ENCODE results near the gene UBE2E2.

The UBE2E2 gene

DNA sequence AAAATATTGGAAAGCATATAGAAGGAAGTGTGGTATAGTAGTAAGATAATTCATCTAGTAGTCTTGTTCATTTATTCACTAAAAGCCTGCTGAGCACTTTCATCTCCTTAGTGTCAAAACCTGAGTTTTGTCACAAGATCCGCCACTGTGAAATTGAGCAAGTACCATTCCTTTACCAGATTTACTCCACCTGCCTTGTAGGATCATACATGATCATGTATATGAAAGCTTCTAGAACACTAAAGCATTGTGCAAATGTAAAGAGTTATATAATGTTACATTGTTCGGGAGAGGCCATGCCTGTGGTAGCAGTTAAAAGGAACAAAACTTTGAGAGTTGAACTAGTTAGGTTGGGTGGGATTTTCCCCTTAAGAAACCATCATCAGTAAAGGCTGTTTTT is 35.0 kb downstream of the UBE2E2 start:
- Histone ChIP-seq H4K20me1 (ENCODE audit: insufficient read depth, low read length) (no peaks in the 10 kb centered on the region), H3K4me1 (ENCODE audit: insufficient read depth, low read length, severe bottlenecking) (no peaks in the 10 kb centered on the region), H3K36me3 (ENCODE audit: insufficient read depth, low read length) (no peaks in the 10 kb centered on the region), H2AFZ (ENCODE audit: low read length) (no peak overlapping the region), H3K79me2 (ENCODE audit: insufficient read depth, low read length) (peaks cover 29% of the 10 kb centered on the region; the same call in 1 of the 2 replicates), H3F3A (ENCODE audit: insufficient read depth, low read length) (peaks cover 3% of the 10 kb centered on the region; the same call in 1 of the 2 replicates), H3K27me3 (ENCODE audit: insufficient read depth, low read length) (no peaks in the 10 kb centered on the region), H3K27ac (ENCODE audit: low read depth, low read length, poor library complexity, severe bottlenecking) (no peak overlapping the region), H3K9me3 (ENCODE audit: low read length) (no peaks in the 10 kb centered on the region), H3K9me2 (ENCODE audit: low read depth, low read length) (no peaks in the 10 kb centered on the region), H3K4me3 (ENCODE audit: low read depth, low read length, poor library complexity, severe bottlenecking) (no peak overlapping the region), H3K9ac (ENCODE audit: low read length) (no peak overlapping the region), H3K4me2 (ENCODE audit: low read length) (no peak overlapping the region)
- no peak for TF ChIP-seq EZH2 (IDR thresholded peaks at IDR 0.05; ENCODE audit: borderline replicate concordance, low read length)
- TF ChIP-seq, protein P1, sequence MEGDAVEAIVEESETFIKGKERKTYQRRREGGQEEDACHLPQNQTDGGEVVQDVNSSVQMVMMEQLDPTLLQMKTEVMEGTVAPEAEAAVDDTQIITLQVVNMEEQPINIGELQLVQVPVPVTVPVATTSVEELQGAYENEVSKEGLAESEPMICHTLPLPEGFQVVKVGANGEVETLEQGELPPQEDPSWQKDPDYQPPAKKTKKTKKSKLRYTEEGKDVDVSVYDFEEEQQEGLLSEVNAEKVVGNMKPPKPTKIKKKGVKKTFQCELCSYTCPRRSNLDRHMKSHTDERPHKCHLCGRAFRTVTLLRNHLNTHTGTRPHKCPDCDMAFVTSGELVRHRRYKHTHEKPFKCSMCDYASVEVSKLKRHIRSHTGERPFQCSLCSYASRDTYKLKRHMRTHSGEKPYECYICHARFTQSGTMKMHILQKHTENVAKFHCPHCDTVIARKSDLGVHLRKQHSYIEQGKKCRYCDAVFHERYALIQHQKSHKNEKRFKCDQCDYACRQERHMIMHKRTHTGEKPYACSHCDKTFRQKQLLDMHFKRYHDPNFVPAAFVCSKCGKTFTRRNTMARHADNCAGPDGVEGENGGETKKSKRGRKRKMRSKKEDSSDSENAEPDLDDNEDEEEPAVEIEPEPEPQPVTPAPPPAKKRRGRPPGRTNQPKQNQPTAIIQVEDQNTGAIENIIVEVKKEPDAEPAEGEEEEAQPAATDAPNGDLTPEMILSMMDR (IDR thresholded peaks at IDR 0.05; ENCODE audit: low read length) = no peak

DNA sequence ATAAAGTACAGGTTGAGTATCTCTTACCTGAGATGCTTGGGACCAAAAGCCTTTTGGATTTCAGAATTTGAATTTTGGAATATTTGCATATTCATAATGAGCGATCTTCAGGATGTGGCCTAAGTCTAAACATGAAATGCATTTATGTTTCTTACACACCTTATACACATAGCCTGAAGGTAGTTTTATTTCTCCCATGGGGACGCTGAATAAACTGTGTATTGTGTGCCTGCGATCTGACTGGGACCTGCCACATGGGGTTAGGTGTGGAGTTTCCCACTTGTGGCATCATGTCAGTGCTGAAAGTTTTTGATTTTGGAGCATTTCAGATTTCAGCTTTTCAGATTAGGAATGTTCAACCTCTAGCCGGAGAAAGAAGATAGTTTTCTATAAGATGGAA is 35.5 kb downstream of the UBE2E2 start:
- Histone ChIP-seq H4K20me1 (ENCODE audit: insufficient read depth, low read length) (no peaks in the 10 kb centered on the region), H3K36me3 (ENCODE audit: insufficient read depth, low read length) (no peaks in the 10 kb centered on the region), H3K9ac (ENCODE audit: low read length) (no peak overlapping the region), H3K9me2 (ENCODE audit: low read depth, low read length) (no peaks in the 10 kb centered on the region), H3K4me1 (ENCODE audit: insufficient read depth, low read length, severe bottlenecking) (no peaks in the 10 kb centered on the region), H3K9me3 (ENCODE audit: low read length) (no peaks in the 10 kb centered on the region), H3K4me2 (ENCODE audit: low read length) (no peak overlapping the region), H3K4me3 (ENCODE audit: low read depth, low read length, poor library complexity, severe bottlenecking) (no peak overlapping the region), H3K27me3 (ENCODE audit: insufficient read depth, low read length) (no peaks in the 10 kb centered on the region), H2AFZ (ENCODE audit: low read length) (no peak overlapping the region), H3K27ac (ENCODE audit: low read depth, low read length, poor library complexity, severe bottlenecking) (no peak overlapping the region), H3K79me2 (ENCODE audit: insufficient read depth, low read length) (peaks cover 29% of the 10 kb centered on the region; the same call in 1 of the 2 replicates), H3F3A (ENCODE audit: insufficient read depth, low read length) (peaks cover 3% of the 10 kb centered on the region; the same call in 1 of the 2 replicates)
- no peak for TF ChIP-seq EZH2 (IDR thresholded peaks at IDR 0.05; ENCODE audit: borderline replicate concordance, low read length)
- TF ChIP-seq, protein P1 (IDR thresholded peaks at IDR 0.05; ENCODE audit: low read length) = no peak

DNA sequence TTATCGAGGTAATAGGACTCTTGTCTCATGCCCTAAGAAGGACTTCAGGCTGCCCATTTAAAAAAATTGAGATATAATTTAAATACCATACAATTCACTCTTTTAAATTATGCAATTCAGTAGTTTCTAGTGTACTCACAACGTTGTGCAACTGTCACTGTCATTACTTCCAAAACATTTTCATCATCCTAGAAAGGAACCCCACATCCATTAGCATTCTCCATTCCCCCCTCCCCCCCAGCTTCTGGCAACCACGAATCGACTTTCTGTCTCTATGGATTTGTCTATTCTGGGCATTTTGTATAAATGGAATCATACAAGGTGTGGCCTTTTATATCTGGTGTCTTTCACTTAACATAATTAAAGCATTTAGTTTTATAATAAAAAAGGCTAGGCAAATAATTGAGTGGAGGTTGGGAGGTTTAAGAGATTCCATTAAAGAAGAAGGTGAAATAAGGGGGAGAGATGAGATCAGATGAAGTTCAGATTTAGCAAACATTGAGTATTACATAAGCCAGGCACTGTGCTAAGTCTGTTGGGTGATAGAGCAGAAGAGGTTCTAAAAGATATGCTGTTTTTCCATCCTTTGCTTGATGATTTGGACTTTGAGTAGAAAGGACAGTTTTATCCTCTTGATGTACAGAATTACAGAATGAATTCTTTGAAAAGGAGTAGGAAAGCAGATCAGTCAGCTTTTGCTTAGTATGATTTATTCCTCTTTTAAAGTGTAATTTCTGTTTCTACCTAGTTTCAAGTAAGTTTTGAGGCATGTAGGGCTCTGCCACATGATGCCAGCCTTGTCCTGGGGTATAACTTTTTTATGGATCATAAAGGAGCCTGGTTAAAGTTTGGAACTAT is 36.3 kb downstream of the UBE2E2 start:
- H3K9ac ChIP-seq (ENCODE audit: low read length) = no peak overlapping the region
- H3K9me3 ChIP-seq (ENCODE audit: low read length) = no peaks in the 10 kb centered on the region
- no peak overlapping the region for H3K27ac ChIP-seq (ENCODE audit: low read depth, low read length, poor library complexity, severe bottlenecking)
- no peaks in the 10 kb centered on the region for H3K9me2 ChIP-seq (ENCODE audit: low read depth, low read length)
- no peak overlapping the region for H3K4me2 ChIP-seq (ENCODE audit: low read length)
- no peak for TF ChIP-seq EZH2 (IDR thresholded peaks at IDR 0.05; ENCODE audit: borderline replicate concordance, low read length)
- TF ChIP-seq, protein P1 (IDR thresholded peaks at IDR 0.05; ENCODE audit: low read length) = no peak
- no peaks in the 10 kb centered on the region for H3K4me1 ChIP-seq (ENCODE audit: insufficient read depth, low read length, severe bottlenecking)
- H3F3A ChIP-seq (ENCODE audit: insufficient read depth, low read length) = peaks cover 3% of the 10 kb centered on the region; the same call in 1 of the 2 replicates
- H4K20me1 ChIP-seq (ENCODE audit: insufficient read depth, low read length) = no peaks in the 10 kb centered on the region
- H3K36me3 ChIP-seq (ENCODE audit: insufficient read depth, low read length) = no peaks in the 10 kb centered on the region
- H3K4me3 ChIP-seq (ENCODE audit: low read depth, low read length, poor library complexity, severe bottlenecking) = no peak overlapping the region
- peaks cover 32% of the 10 kb centered on the region; the same call in 1 of the 2 replicates for H3K79me2 ChIP-seq (ENCODE audit: insufficient read depth, low read length)
- H2AFZ ChIP-seq (ENCODE audit: low read length) = no peak overlapping the region
- H3K27me3 ChIP-seq (ENCODE audit: insufficient read depth, low read length) = no peaks in the 10 kb centered on the region
